Natural killer cell treated with Interleukin-12 subunit alpha and Interleukin-12 subunit beta and Interleukin-15 and Interleukin-18, amount 100 ng/mL, for 72 hours (primary cell): ENCODE data around the gene PPA1. TPM values are rescaled to one million over a fixed set of nuclear protein-coding genes. Genes with fewer than 3 reads are reported as not detected.
"Not testable (repeated sequence)": the region's sequence is repeated elsewhere in the genome, so short reads cannot be mapped to it uniquely, and the experiment has no call there.

ENCODE experiments used
- ATAC-seq, 2 donors: fragments of 150-1000 bp; cut with Tn5 transposase in 1 of 2; sonication (Bioruptor Pico), chemical (Tn5 transposase) in 1 of 2; 2 replicates each; pipeline ENCODE4 v1.10.0; 2021
- DNase-seq: peaks from one replicate; pipeline ENCODE4 v3.0.0; 2022; ENCODE audit warnings: low spot score
- H3K27ac Mint-ChIP-seq, 2 donors: 1 replicate in 1 of 2; 2 replicates in 1 of 2; pipeline ENCODE4 v1.8.0; 2022; ENCODE audit warnings: mixed read lengths in 2 of 2, mild to moderate bottlenecking in 1 of 2, moderate library complexity in 1 of 2
- H3K27me3 Mint-ChIP-seq, 2 donors: 1 replicate in 1 of 2; 2 replicates in 1 of 2; pipeline ENCODE4 v1.8.0; 2022; ENCODE audit warnings: mixed read lengths in 2 of 2
- H3K36me3 Mint-ChIP-seq: one replicate; pipeline ENCODE4 v1.8.0; 2022; ENCODE audit warnings: mixed read lengths
- H3K4me1 Mint-ChIP-seq, 2 donors: 1 replicate in 1 of 2; 2 replicates in 1 of 2; pipeline ENCODE4 v1.8.0; 2022; ENCODE audit warnings: low read depth in 2 of 2, mixed read lengths in 2 of 2, mild to moderate bottlenecking in 1 of 2
- H3K4me3 Mint-ChIP-seq: one replicate; pipeline ENCODE4 v1.8.0; 2022; ENCODE audit warnings: mixed read lengths
- H3K9me3 Mint-ChIP-seq: 2 replicates; pipeline ENCODE4 v1.8.0; 2022; ENCODE audit warnings: mixed read lengths
- total RNA-seq, 2 donors: library from RNA; stranded (reverse); gene quantifications; one replicate each; pipeline ENCODE4 v1.2.3, GENCODE V29; 2022

Gene PPA1
- total RNA-seq, 2 donors from 2014 or later, result 263 to 285 TPM

- Mint-ChIP-seq H3K36me3 (no peaks in the 10 kb centered on the region), H3K9me3 (no peaks in the 10 kb centered on the region), H3K4me3 (no peak overlapping the region), H3K27me3 (peaks cover 11% of the 10 kb centered on the region in 2 donors), H3K4me1 (peaks cover 0 to 6% of the 10 kb centered on the region in 2 donors), H3K27ac (no peak overlapping the region)
- ATAC-seq, result no peak
- DNase-seq, result no peak
Measured at GRCh38 chr10:70241081-70241480, 7.9 kb upstream of the PPA1 start.

- H3K27ac Mint-ChIP-seq, H3K27me3 Mint-ChIP-seq, H3K4me1 Mint-ChIP-seq, H3K36me3 Mint-ChIP-seq, DNase-seq, ATAC-seq, H3K4me3 Mint-ChIP-seq, H3K9me3 Mint-ChIP-seq: not testable (repeated sequence)
Measured at GRCh38 chr10:70239986-70240385, 6.8 kb upstream of the PPA1 start.

- H3K27ac Mint-ChIP-seq, ATAC-seq, H3K4me3 Mint-ChIP-seq, DNase-seq, H3K27me3 Mint-ChIP-seq, H3K9me3 Mint-ChIP-seq, H3K36me3 Mint-ChIP-seq: not testable (repeated sequence)
- peaks cover 7 to 13% of the 10 kb centered on the region in 2 donors for H3K4me1 Mint-ChIP-seq
Measured at GRCh38 chr10:70239077-70239976, 6.1 kb upstream of the PPA1 start.

DNA sequence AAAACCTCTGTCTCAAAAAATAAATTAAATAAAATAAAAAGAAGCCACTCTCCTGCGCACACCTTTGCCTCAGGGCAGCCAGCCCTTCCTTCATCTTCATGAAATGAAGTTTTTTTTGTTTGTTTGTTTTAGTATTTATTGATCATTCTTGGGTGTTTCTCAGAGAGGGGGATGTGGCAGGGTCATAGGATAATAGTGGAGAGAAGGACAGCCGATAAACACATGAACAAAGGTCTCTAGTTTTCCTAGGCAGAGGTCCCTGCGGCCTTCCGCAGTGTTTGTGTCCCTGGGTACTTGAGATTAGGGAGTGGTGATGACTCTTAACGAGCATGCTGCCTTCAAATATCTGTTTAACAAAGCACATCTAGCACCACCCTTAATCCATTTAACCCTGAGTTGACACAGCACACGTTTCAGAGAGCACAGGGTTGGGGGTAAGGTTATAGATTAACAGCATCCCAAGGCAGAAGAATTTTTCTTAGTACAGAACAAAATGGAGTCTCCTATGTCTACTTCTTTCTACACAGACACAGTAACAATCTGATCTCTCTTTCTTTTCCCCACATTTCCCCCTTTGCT is 4.8 kb upstream of the PPA1 start:
- H3K36me3 Mint-ChIP-seq, DNase-seq, H3K27me3 Mint-ChIP-seq, H3K4me3 Mint-ChIP-seq, ATAC-seq, H3K9me3 Mint-ChIP-seq, H3K27ac Mint-ChIP-seq: not testable (repeated sequence)
- H3K4me1 Mint-ChIP-seq, result peaks cover 11 to 18% of the 10 kb centered on the region in 2 donors

GRCh38 chr10:70234668-70235447 is 1.6 kb upstream of the PPA1 start:
- peak overlapping the region; percentile 22 for H3K4me3 Mint-ChIP-seq
- ATAC-seq, result no peak
- H3K27ac Mint-ChIP-seq, result peak overlapping the region; percentile 33 to 65

DNA sequence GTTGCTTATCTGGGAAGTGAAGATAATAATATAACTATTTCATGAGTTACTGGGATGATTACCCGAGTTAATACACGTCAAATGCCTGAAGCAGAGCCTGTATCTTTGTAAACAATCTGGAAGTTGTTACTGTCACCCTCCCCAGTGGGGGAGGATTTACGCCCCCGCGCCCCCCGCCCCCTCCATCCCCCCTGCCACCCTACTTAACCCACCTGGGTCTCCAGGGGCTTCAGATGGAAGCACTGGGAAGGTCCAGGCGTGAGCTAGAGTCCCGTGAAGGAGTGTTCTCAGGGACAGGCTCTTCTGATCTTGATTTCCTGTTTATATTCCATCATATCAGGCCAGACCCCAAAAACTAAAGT is 691 bp upstream of the PPA1 start:
- no peak for DNase-seq
- H3K9me3 Mint-ChIP-seq, result no peaks in the 10 kb centered on the region
- H3K27ac Mint-ChIP-seq, result peak overlapping the region; percentile 74 to 85
- H3K27me3 Mint-ChIP-seq, result peaks cover 0 to 3% of the 10 kb centered on the region in 2 donors
- H3K4me3 Mint-ChIP-seq, result peak overlapping the region; percentile 94
- H3K36me3 Mint-ChIP-seq, result peaks cover 7% of the 10 kb centered on the region
- H3K4me1 Mint-ChIP-seq, result peaks cover 24 to 28% of the 10 kb centered on the region in 2 donors
- ATAC-seq, result no peak

More at GRCh38 chr10:70234668-70235447, 1.6 kb upstream of the PPA1 start:
- H3K4me1 Mint-ChIP-seq, result peaks cover 24 to 28% of the 10 kb centered on the region in 2 donors
- peaks cover 0 to 3% of the 10 kb centered on the region in 2 donors for H3K27me3 Mint-ChIP-seq
- peaks cover 7% of the 10 kb centered on the region for H3K36me3 Mint-ChIP-seq
- no peaks in the 10 kb centered on the region for H3K9me3 Mint-ChIP-seq
- DNase-seq, result no peak

- H3K36me3 Mint-ChIP-seq, result peaks cover 7% of the 10 kb centered on the region
- DNase-seq (no peak), ATAC-seq (no peak)
- H3K4me1 Mint-ChIP-seq, result peaks cover 24 to 30% of the 10 kb centered on the region in 2 donors
- peaks cover 0 to 3% of the 10 kb centered on the region in 2 donors for H3K27me3 Mint-ChIP-seq
- peak overlapping the region; percentile 94 for H3K4me3 Mint-ChIP-seq
- H3K27ac Mint-ChIP-seq, result peak overlapping the region; percentile 62 to 79
- H3K9me3 Mint-ChIP-seq, result no peaks in the 10 kb centered on the region
Measured at GRCh38 chr10:70232859-70233108, 445 bp downstream of the PPA1 start.

DNA sequence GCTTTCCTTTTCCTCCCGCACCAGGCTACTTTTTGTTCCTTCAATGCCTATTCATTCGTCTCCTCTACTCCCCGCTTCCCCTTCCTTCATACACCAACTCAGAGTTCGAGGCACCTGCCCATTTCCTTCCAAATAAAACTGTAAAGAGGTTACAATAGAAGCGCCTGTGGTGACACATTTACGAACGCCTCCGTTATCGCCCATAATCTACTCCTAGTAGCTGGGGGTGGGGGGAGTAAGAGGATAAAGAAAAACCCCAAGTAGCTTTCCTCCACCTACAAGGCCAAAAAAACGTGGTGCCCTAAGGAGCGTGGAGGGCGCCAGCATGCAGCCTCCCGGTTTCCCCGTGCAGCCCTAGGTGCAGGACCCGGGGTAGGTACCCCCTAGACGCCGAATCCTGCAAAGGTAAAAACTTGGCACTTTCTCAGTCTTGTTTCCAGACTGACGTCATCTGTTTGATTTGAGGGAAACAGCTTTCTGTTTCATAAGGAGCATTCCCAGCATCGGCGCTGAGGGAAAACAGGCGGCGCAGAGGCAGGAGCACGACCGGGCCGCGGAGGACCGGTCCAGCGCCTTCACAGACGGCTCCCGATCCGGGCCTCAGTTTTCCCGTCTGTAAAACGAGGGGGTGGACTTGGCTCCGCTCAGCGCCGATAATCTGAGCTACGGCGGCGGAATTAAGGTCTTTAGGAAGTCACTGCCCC is 922 bp downstream of the PPA1 start:
- Mint-ChIP-seq H3K9me3 (no peaks in the 10 kb centered on the region), H3K36me3 (peaks cover 7% of the 10 kb centered on the region), H3K4me1 (peaks cover 24 to 30% of the 10 kb centered on the region in 2 donors)

DNA sequence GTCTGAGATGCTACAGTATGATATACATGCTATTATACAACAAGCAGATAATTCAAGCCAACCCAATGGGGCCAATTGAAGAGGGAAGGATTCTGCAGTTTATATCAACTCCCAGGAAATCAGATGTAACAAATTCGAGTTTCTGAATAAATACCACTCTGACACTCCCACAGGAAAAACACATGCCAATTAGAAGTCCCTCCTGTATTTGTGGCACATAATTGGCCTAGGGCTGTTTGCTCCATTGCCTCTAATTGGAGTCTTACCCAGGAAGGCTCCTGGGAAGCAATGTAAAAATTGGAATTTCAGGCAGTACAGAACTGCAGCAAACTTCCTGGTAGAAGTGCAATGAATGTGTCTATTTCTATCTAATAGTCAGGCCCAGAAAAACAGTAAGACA is 4.7 kb downstream of the PPA1 start:
- Mint-ChIP-seq H3K4me1 (peaks cover 15 to 19% of the 10 kb centered on the region in 2 donors), H3K4me3 (no peak overlapping the region), H3K27me3 (no peaks in the 10 kb centered on the region), H3K9me3 (no peaks in the 10 kb centered on the region), H3K36me3 (peaks cover 12% of the 10 kb centered on the region), H3K27ac (no peak overlapping the region)
- ATAC-seq (no peak), DNase-seq (no peak)

More for the DNA sequence above, 922 bp downstream of the PPA1 start:
- Mint-ChIP-seq H3K4me3 (peak overlapping the region; percentile 94), H3K27ac (peak overlapping the region; percentile 62 to 79), H3K27me3 (peaks cover 0 to 3% of the 10 kb centered on the region in 2 donors)
- ATAC-seq (no peak), DNase-seq (no peak)

- ATAC-seq, result no peak
- peaks cover 12% of the 10 kb centered on the region for H3K36me3 Mint-ChIP-seq
- no peak overlapping the region for H3K4me3 Mint-ChIP-seq
- H3K9me3 Mint-ChIP-seq, result no peaks in the 10 kb centered on the region
- DNase-seq, result no peak
- no peaks in the 10 kb centered on the region for H3K27me3 Mint-ChIP-seq
- peaks cover 16 to 22% of the 10 kb centered on the region in 2 donors for H3K4me1 Mint-ChIP-seq
- no peak overlapping the region for H3K27ac Mint-ChIP-seq
Measured at GRCh38 chr10:70227548-70228320, 5.5 kb downstream of the PPA1 start.

GRCh38 chr10:70223728-70224127 is 9.5 kb downstream of the PPA1 start:
- Mint-ChIP-seq H3K27ac (no peak overlapping the region), H3K27me3 (no peaks in the 10 kb centered on the region), H3K4me1 (peaks cover 17 to 19% of the 10 kb centered on the region in 2 donors), H3K4me3 (no peak overlapping the region), H3K9me3 (no peaks in the 10 kb centered on the region), H3K36me3 (peaks cover 13% of the 10 kb centered on the region)
- DNase-seq (no peak), ATAC-seq (no peak)

DNA sequence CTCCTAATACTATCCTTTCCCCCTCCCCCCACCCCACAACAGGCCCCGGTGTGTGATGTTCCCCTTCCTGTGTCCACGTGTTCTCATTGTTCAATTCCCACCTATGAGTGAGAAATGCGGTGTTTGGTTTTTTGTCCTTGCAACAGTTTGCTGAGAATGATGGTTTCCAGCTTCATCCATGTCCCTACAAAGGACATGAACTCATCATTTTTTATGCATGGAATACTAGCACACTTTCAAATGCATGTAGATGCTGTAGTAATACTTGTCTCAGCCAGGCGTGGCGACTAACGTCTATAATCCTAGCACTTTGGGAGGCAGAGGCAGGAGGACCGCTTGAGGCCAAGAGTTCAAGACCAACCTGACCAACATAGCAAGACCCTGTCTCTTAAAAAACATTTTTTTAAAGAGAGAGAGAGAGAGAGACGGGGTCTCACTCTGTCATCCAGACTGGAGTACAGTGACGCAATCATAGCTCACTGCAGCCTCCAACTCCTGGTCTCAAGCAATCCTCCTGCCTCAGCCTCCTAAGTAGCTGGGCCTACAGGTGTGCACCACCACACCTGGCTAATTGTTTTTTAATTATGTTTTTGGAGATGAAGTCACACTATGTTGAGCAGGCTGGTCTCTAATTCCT is 10.3 kb downstream of the PPA1 start:
- not testable (repeated sequence) for ATAC-seq, H3K9me3 Mint-ChIP-seq, DNase-seq, H3K4me3 Mint-ChIP-seq, H3K27me3 Mint-ChIP-seq, H3K27ac Mint-ChIP-seq
- Mint-ChIP-seq H3K4me1 (peaks cover 18 to 24% of the 10 kb centered on the region in 2 donors), H3K36me3 (peaks cover 13% of the 10 kb centered on the region)
